HepG2 (cell line): ENCODE data around the gene STK32C. TPM values are rescaled to one million over a fixed set of nuclear protein-coding genes. Genes with fewer than 3 reads are reported as not detected.

Experiments used
- ATAC-seq: fragments of 200-7000 bp; cut with Tn5 transposase; 3 replicates; pipeline ENCODE4 v1.9.1; 2020; ENCODE audit warnings: mild to moderate bottlenecking, moderate library complexity
- BruUV-seq: library from RNA; stranded (reverse); fragments of 400-500 nt; replicated peaks from 2 replicates; lab custom pipeline; 2021; lab: Mats Ljungman, UMichigan
- CTCF ChIA-PET: fragments of 300-600 bp; formaldehyde crosslinking; extraction: SDS; loops from one replicate; lab custom pipeline; 2021; ENCODE audit warnings: low total read pairs, inconsistent platforms, low intra/inter-chr PET ratio; lab: Yijun Ruan, JAX
- POLR2A ChIA-PET: fragments of 350-600 bp; sonication (Branson Sonifier 250); formaldehyde crosslinking; loops from one replicate; lab custom pipeline; 2020; ENCODE audit warnings: antibody characterized with exemption, inconsistent platforms; lab: Yijun Ruan, JAX
- DNase-seq: peaks from one replicate; pipeline ENCODE4 v3.0.0-alpha.2; 2015; ENCODE audit warnings: low spot score
- FAIRE-seq: peaks from 3 replicates; lab custom pipeline; 2011; peaks lifted over from hg19 to GRCh38; lab: Jason Lieb, UNC
- H2AFZ ChIP-seq: one replicate; pipeline ENCODE4 v1.6.1; 2011; ENCODE audit warnings: low read length, inconsistent platforms
- H3K27ac ChIP-seq: fragments of 300-600 bp; 3 replicates; pipeline ENCODE4 v1.8.0; 2011; ENCODE audit warnings: mixed run types, mild to moderate bottlenecking, mixed read lengths, low read length, inconsistent platforms; ENCODE audit not compliant: insufficient read depth; ENCODE audit errors: extremely low read length
- H3K27me3 ChIP-seq, 2 experiments: fragments of 200-600 bp in 1 of 2; 2 replicates in 1 of 2; 3 replicates in 1 of 2; pipeline versions ENCODE4 v1.6.0 to v1.8.0; 2011; ENCODE audit warnings: low read length in 2 of 2, mild to moderate bottlenecking in 2 of 2, moderate library complexity in 2 of 2, inconsistent platforms in 1 of 2; ENCODE audit not compliant: insufficient read depth in 2 of 2, control insufficient read depth in 1 of 2
- H3K36me3 ChIP-seq, 2 experiments: fragments of 200-600 bp in 1 of 2; replicated peaks in 1 of 2; 2 replicates in 1 of 2; 3 replicates in 1 of 2; pipeline versions ENCODE4 v1.5.1 to v1.8.0; 2011; ENCODE audit warnings: low read length in 2 of 2, inconsistent platforms in 1 of 2; ENCODE audit not compliant: insufficient read depth in 2 of 2, control insufficient read depth in 1 of 2
- H3K4me1 ChIP-seq: 2 replicates; pipeline ENCODE4 v1.5.1; 2012; ENCODE audit warnings: low read length, inconsistent platforms; ENCODE audit not compliant: insufficient read depth
- H3K4me2 ChIP-seq: 2 replicates; pipeline ENCODE4 v1.6.0; 2011; ENCODE audit warnings: low read depth, low read length, inconsistent platforms
- H3K4me3 ChIP-seq, 3 experiments: fragments of 200-600 bp in 1 of 3; sonication (generic), shearing (Covaris generic) in 1 of 3; replicated peaks in 1 of 3; 2 replicates each; pipeline ENCODE4 v1.5.1; 2011 to 2016; ENCODE audit warnings: low read length in 3 of 3, inconsistent platforms in 2 of 3, low read depth in 2 of 3, mild to moderate bottlenecking in 2 of 3, control low read depth in 1 of 3, mixed read lengths in 1 of 3; ENCODE audit not compliant: insufficient read depth in 1 of 3
- H3K79me2 ChIP-seq: one replicate; pipeline ENCODE4 v1.6.1; 2011; ENCODE audit warnings: low read length, inconsistent platforms; ENCODE audit not compliant: insufficient read depth
- H3K9ac ChIP-seq: 2 replicates; pipeline ENCODE4 v1.6.0; 2011; ENCODE audit warnings: mild to moderate bottlenecking, low read depth, low read length, inconsistent platforms; ENCODE audit not compliant: insufficient read depth
- H3K9me3 ChIP-seq: 2 replicates; pipeline ENCODE4 v1.5.1; 2012; ENCODE audit warnings: mild to moderate bottlenecking, low read length
- H4K20me1 ChIP-seq: 2 replicates; pipeline ENCODE4 v1.6.0; 2011; ENCODE audit warnings: inconsistent platforms, mild to moderate bottlenecking, low read length, moderate library complexity; ENCODE audit not compliant: insufficient read depth
- CREB1 ChIP-seq, 2 experiments: fragments of 450-650 bp in 1 of 2; IDR thresholded peaks; 2 replicates each; pipeline ENCODE4 v1.6.1; 2016 to 2017; ENCODE audit warnings: control low read depth in 1 of 2, mild to moderate bottlenecking in 1 of 2, missing compliant biosample characterization in 1 of 2, missing genetic modification characterization in 1 of 2
- ETV5 ChIP-seq: IDR thresholded peaks from 2 replicates; pipeline ENCODE4 v1.6.1; 2018; ENCODE audit warnings: missing biosample characterization, missing genetic modification reagents, inconsistent platforms, borderline replicate concordance
- MNT ChIP-seq: fragments of 450-650 bp; IDR thresholded peaks from 2 replicates; pipeline ENCODE4 v1.6.1; 2016
- SIN3B ChIP-seq: fragments of 150-350 bp; IDR thresholded peaks from 2 replicates; pipeline ENCODE4 v1.6.1; 2014; ENCODE audit warnings: low read length
- TCF12 ChIP-seq, 2 experiments: fragments of 450-650 bp in 1 of 2; sonication (generic) in 1 of 2; formaldehyde crosslinking in 1 of 2; IDR thresholded peaks; 2 replicates each; pipeline versions ENCODE4 v1.6.1 to v1.8.0; 2017 to 2022; ENCODE audit warnings: antibody characterized with exemption in 1 of 2, mild to moderate bottlenecking in 1 of 2, missing genetic modification reagents in 1 of 2, moderate library complexity in 1 of 2
- ZNF510 ChIP-seq: sonication (generic); formaldehyde crosslinking; IDR thresholded peaks from 2 replicates; pipeline ENCODE4 v1.4.0; 2020; ENCODE audit warnings: low read depth, mild to moderate bottlenecking, missing genetic modification reagents
- WGBS: methylation state at CpG from one replicate; pipeline ENCODE4 v1.1.6; 2017; ENCODE audit warnings: low lambda C conversion rate; 5-methylcytosine and 5-hydroxymethylcytosine counted together
- in situ Hi-C: cut with HindIII; loops from 2 replicates; pipeline ENCODE4 v1.10.0; 2017; ENCODE audit warnings: low pct_unique_long_range_greater_than_20kb; ENCODE audit not compliant: extremely low pct_ligation_motif_present
- intact Hi-C: fragments of 100-400 bp; cut with micrococcal nuclease; formaldehyde crosslinking; loops from one replicate; pipeline ENCODE4 v1.10.0; 2022; ENCODE audit not compliant: unreplicated experiment
- polyA plus RNA-seq, 8 experiments: library from polyadenylated mRNA; depleted of rRNA in 3 of 8; stranded (reverse) in 7 of 8; unstranded in 1 of 8; fragments of >200 nt; fragmentation: Illumina TruSeq in 4 of 8; extraction: Trizol in 4 of 8; gene quantifications; 2 replicates each; pipeline versions ENCODE4 v1.2.1 to v1.2.3, GENCODE V29; 2011 to 2016; ENCODE audit warnings: low read depth in 4 of 8, missing spikeins in 1 of 8, mixed read lengths in 1 of 8; ENCODE audit not compliant: insufficient read depth in 1 of 8
- total RNA-seq, 5 experiments: library from RNA; depleted of rRNA; stranded (reverse); fragments of >200 nt; fragmentation: Illumina TruSeq; extraction: Trizol; gene quantifications; 2 replicates each; pipeline ENCODE4 v1.2.3, GENCODE V29; 2016; ENCODE audit warnings: low read depth in 1 of 5

STK32C gene
- total and polyA plus RNA-seq, 2 of the 13 experiments (the other 11 are each of a cell fraction or from before 2014, with no cell fraction given): 10.9 to 19.4 TPM

GRCh38 chr10:132264306-132264950 lies 43.3 kb downstream of the STK32C start:
- H3K36me3 ChIP-seq: no peaks in the 10 kb centered on the region
- DNase-seq (no peak), FAIRE-seq (no peak)
- H4K20me1 ChIP-seq: no peaks in the 10 kb centered on the region; the same call in 1 of the 2 replicates
- BruUV-seq: no TSS peak
- intact Hi-C loops: no loop called here
- H3K27ac ChIP-seq: no peak overlapping the region
- no peak overlapping the region for H2AFZ ChIP-seq
- H3K4me1 ChIP-seq: peaks cover 12% of the 10 kb centered on the region; the same call in 1 of the 2 replicates
- H3K4me2 ChIP-seq: no peak overlapping the region
- 73% methylated on average over 16 of the region's 16 CpGs for WGBS
- no peak for TF ChIP-seq TCF12 (IDR thresholded peaks at IDR 0.05)
- no peak for TF ChIP-seq TCF12 (CRISPR knock-in tag; IDR thresholded peaks at IDR 0.05)
- TF ChIP-seq MNT: peak; percentile 30; the same call in 1 of the 2 replicates
- TF ChIP-seq CREB1 (IDR thresholded peaks at IDR 0.05): no peak
- TF ChIP-seq CREB1 (CRISPR knock-in tag; IDR thresholded peaks at IDR 0.05): no peak
- no peak for TF ChIP-seq SIN3B
- TF ChIP-seq ZNF510 (CRISPR knock-in tag): no peak
- TF ChIP-seq ETV5 (CRISPR knock-in tag): no peak
- TF ChIP-seq, all 625 proteins: peak for 1
- ChIA-PET POLR2A (no interaction called here), CTCF (no interaction called here)
- Histone ChIP-seq H3K9me3 (no peaks in the 10 kb centered on the region), H3K27me3 (no peaks in the 10 kb centered on the region; a peak in 1 of 5 replicates), H3K79me2 (no peaks in the 10 kb centered on the region), H3K4me3 (no peak overlapping the region), H3K9ac (no peak overlapping the region)
- in situ Hi-C loops: no loop called here
- no peak for ATAC-seq
